GM20431 (cell line): ENCODE results near the gene CSMD2.

Experiments
- in situ Hi-C: fragments of 300-500 bp; cut with MseI, MboI; formaldehyde crosslinking; loops from one replicate; pipeline ENCODE4 v1.15.0; 2020; ENCODE audit warnings: low sequenced_read_pairs; ENCODE audit not compliant: unreplicated experiment

CSMD2 gene

GRCh38 chr1:33464552-33464951 is 700.5 kb downstream of the CSMD2 start:
- in situ Hi-C loops = loop anchor here (25.0 kb wide), 1 partner anchor 177 kb away; no protein-coding TSS in a partner anchor
